Activated T-helper 1 cell treated with anti-CD3 and anti-CD28 coated beads, Interleukin-12 subunit alpha, Interleukin-12 subunit beta, Interleukin-2, Interleukin-4 antibody, amounts not matched to agents 30 ng/mL and 10 ng/mL and 1 ng/mL, durations not matched to agents 14 hours and 24 hours and 36 hours (primary cell): ENCODE results near the gene KPNA4. TPM values are rescaled to one million over a fixed set of nuclear protein-coding genes. Genes with fewer than 3 reads are reported as not detected.
"Not testable (repeated sequence)": the region's sequence is repeated elsewhere in the genome, so short reads cannot be mapped to it uniquely, and the experiment has no call there.

Experiments used
- DNase-seq: peaks from one replicate; pipeline ENCODE4 v3.0.0; 2021; ENCODE audit warnings: low spot score
- H3K27ac Mint-ChIP-seq: one replicate; pipeline ENCODE4 v1.8.0; 2021; ENCODE audit warnings: mild to moderate bottlenecking, mixed read lengths
- H3K27me3 Mint-ChIP-seq: one replicate; pipeline ENCODE4 v1.8.0; 2022; ENCODE audit warnings: mild to moderate bottlenecking, moderate library complexity, mixed read lengths; ENCODE audit not compliant: insufficient read depth
- H3K36me3 Mint-ChIP-seq: one replicate; pipeline ENCODE4 v1.8.0; 2021; ENCODE audit warnings: low read depth, mixed read lengths
- H3K4me1 Mint-ChIP-seq: one replicate; pipeline ENCODE4 v1.8.0; 2021; ENCODE audit warnings: low read depth, mixed read lengths
- H3K4me3 Mint-ChIP-seq: one replicate; pipeline ENCODE4 v1.8.0; 2021; ENCODE audit warnings: mild to moderate bottlenecking, moderate library complexity, mixed read lengths
- H3K9me3 Mint-ChIP-seq: one replicate; pipeline ENCODE4 v1.8.0; 2021; ENCODE audit warnings: mixed read lengths
- intact Hi-C: fragments of 100-400 bp; cut with micrococcal nuclease; formaldehyde crosslinking; loops from one replicate; pipeline ENCODE4 v1.15.1; 2024
- total RNA-seq: library from RNA; stranded (reverse); gene quantifications from 2 replicates; pipeline ENCODE4 v1.2.3, GENCODE V29; 2022

The KPNA4 gene, protein sequence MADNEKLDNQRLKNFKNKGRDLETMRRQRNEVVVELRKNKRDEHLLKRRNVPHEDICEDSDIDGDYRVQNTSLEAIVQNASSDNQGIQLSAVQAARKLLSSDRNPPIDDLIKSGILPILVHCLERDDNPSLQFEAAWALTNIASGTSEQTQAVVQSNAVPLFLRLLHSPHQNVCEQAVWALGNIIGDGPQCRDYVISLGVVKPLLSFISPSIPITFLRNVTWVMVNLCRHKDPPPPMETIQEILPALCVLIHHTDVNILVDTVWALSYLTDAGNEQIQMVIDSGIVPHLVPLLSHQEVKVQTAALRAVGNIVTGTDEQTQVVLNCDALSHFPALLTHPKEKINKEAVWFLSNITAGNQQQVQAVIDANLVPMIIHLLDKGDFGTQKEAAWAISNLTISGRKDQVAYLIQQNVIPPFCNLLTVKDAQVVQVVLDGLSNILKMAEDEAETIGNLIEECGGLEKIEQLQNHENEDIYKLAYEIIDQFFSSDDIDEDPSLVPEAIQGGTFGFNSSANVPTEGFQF
- total RNA-seq, result 73.5 and 77.7 TPM in 2 replicates

DNA sequence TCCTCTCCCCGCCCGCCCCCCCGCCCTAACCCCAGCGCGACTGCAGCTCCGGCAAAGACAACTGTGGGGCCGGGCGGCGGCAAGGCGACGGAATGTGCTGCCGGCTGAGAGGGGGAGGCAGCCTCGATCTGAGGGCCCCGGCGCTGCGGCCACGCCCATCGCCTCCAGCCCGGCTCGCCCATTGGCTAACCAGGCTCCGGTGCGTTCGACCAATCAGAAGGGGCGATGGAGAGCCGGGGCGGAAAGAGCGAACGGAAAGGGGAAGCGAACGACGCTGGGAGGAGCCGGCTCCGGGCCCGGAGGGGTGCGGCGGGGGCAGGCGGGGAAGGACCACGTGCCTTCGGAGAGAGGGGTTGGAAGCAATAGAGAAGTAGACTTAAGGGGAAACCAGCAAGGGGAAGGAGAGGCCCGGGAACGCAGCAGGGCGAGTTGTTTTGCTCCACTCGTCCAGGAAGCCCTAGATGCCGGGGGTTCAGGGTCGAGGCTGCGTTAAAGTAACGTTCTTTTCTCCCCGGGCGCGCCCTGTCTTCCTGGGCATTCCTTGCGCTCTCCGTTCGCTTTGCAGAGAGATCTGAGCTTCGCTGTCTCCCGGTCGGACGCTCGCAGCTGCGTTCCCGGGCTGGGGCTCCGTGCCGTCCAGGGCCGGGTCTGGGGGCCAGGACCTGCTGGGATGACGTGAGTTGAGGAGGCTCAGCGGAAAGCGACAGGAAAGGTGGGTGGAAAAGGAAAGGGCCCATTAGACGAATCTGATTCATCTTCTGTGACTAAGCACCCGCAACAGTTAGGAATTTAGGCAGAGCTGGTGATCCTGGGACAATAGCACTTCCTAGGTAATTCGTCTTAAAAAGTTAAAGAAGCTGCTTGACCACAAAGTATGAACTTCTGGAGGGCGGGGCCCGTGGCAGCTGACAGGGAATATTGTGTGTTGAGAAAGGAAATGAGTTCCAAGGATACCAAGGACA lies at the start of gene KPNA4:
TSS of gene KPNA4 (minus strand) at position 130 of the 962 bp plus-strand sequence. CDS start 289 bp downstream, outside the sequence.
- intact Hi-C loops, result loop anchor here (1.0 to 10.0 kb wide), 11 partner anchors 116 to 1761 kb away; partner anchors contain the start of genes C3orf80, IFT80, IL12A and MFSD1
- peaks cover 58% of the 10 kb centered on the region for H3K4me1 Mint-ChIP-seq

DNA sequence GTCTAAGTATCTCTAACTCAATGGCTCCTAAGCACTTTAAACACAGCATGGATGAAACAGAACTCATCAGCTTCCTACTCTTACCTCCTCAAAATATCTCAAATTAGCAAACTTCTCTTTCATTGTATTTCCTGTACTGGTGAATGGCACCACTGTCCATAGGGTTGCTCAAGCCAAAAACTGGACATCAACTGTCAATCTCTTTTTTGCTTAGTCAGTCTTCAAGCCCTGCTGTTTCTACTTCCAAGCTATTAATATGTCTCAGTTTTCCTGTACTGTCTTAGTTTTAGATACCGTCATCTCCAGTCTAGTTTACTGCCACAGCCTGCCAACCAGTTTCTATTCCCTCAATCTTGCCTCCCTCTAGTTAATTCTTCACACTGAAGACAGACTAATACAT lies 48.3 kb upstream of the KPNA4 start:
- intact Hi-C loops, result no loop called here
- no peak overlapping the region for H3K27ac Mint-ChIP-seq
- no peaks in the 10 kb centered on the region for H3K9me3 Mint-ChIP-seq
- no peak for DNase-seq
- no peak overlapping the region for H3K4me3 Mint-ChIP-seq
- H3K36me3 Mint-ChIP-seq, result no peaks in the 10 kb centered on the region
- H3K4me1 Mint-ChIP-seq, result no peaks in the 10 kb centered on the region
- peaks cover 16% of the 10 kb centered on the region for H3K27me3 Mint-ChIP-seq

More for the DNA sequence above, at the start of gene KPNA4:
- Mint-ChIP-seq H3K9me3 (no peaks in the 10 kb centered on the region), H3K27me3 (no peaks in the 10 kb centered on the region), H3K36me3 (peaks cover 19% of the 10 kb centered on the region), H3K27ac (peak within 1 kb of the TSS; percentile 96), H3K4me3 (peak within 1 kb of the TSS; percentile 97)
- DNase-seq, result peak; percentile 96

DNA sequence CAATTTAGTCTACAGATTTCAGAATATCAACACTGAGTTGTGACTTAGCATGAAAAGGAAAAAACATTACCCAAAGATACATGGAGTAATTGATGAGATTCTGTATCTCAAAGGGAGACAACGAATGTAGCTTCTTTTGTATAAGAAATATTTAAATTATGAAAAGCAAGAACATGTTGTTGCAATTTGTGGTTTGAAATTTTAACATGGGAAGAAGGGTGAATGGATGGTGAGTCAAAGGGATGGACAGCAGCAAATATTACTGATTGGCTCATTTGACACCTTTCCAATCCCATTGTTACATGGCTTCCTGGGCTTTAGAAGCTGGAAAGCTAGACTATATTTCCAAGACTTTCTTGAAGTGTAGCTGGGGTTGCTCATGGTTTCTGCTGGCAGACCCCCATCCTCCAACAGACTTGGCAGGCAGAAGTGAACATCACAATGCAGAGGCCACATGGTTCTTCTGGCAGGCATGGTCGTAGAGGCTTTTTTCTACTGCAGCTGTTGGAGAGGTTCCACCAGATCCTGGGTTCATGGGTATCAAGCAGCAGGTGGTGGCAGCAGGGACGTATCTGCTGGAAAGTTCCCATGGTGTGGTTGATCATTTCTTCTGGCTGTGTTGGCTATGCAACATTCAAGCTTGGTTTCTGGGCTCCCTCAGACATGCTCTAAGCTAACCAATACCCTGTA lies 47.2 kb upstream of the KPNA4 start:
- Mint-ChIP-seq H3K27ac (no peak overlapping the region), H3K9me3 (no peaks in the 10 kb centered on the region), H3K27me3 (peaks cover 10% of the 10 kb centered on the region), H3K4me1 (no peaks in the 10 kb centered on the region), H3K36me3 (no peaks in the 10 kb centered on the region), H3K4me3 (no peak overlapping the region)
- no peak for DNase-seq
- intact Hi-C loops, result no loop called here

DNA sequence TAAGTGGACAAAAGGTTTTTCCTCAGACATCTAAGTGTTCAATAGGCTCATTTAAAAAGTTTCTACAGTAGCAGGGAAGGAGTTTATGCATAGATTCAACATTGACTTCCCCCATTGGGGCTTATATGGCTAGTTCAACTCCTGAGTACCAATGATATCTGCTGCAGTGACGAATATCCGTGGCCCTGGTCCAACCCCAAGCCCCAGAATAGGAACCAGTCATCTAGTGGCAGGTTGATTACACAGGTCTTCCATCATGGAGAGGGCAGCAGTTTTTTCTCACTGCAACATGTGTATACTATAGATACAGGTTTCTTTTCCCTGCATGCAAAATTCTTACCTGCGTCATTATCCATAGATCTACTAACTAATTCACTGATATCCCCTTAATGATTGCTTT lies 45.8 kb upstream of the KPNA4 start:
- peaks cover 1% of the 10 kb centered on the region for H3K27me3 Mint-ChIP-seq
- intact Hi-C loops, result no loop called here
- DNase-seq, result no peak
- no peak overlapping the region for H3K27ac Mint-ChIP-seq
- H3K4me3 Mint-ChIP-seq, result no peak overlapping the region
- H3K9me3 Mint-ChIP-seq, result no peaks in the 10 kb centered on the region
- H3K36me3 Mint-ChIP-seq, result no peaks in the 10 kb centered on the region
- no peaks in the 10 kb centered on the region for H3K4me1 Mint-ChIP-seq

DNA sequence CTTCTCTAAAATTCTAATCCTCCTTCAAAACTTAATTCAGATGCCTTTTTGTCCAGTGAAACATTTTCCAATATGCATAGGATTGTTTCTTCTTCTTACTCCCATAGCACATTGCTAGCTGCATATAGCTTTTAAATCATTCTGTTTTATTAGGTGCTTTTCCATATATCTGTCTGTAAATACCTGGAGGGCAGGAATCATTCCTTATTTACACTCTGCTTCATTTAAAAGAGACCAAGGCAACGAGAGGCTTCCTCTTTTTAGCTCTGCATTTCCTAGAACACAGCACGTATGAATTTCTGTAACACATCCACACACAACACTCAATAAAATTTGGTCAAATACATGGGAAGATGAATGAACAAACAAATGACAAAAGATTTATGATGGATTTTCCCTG lies 43.5 kb upstream of the KPNA4 start:
- no peak for DNase-seq
- Mint-ChIP-seq H3K36me3 (no peaks in the 10 kb centered on the region), H3K27ac (no peak overlapping the region), H3K27me3 (no peaks in the 10 kb centered on the region), H3K9me3 (no peaks in the 10 kb centered on the region), H3K4me3 (no peak overlapping the region), H3K4me1 (no peaks in the 10 kb centered on the region)
- intact Hi-C loops, result no loop called here

DNA sequence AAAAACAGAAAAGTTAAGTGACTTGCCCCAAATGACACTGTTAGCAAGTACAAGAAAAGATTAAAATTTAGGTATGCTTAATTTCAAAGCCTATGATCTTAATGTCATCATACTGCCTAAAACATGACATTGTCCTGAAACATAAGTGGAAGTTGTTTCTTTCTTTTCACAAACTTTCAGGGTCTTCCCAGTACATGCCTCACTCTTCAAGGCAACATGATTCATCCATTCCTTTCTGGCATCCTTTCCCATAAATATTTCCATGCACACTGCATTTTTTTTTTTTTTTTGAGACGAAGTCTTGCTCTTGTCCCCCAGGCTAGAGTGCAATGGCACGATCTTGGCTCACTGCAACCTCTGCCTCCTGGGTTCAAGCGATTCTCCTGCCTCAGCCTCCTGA lies 42.5 kb upstream of the KPNA4 start:
- Mint-ChIP-seq H3K36me3 (no peaks in the 10 kb centered on the region), H3K4me3 (no peak overlapping the region), H3K9me3 (no peaks in the 10 kb centered on the region), H3K27ac (no peak overlapping the region), H3K27me3 (no peaks in the 10 kb centered on the region), H3K4me1 (no peaks in the 10 kb centered on the region)
- DNase-seq, result no peak
- intact Hi-C loops, result no loop called here

DNA sequence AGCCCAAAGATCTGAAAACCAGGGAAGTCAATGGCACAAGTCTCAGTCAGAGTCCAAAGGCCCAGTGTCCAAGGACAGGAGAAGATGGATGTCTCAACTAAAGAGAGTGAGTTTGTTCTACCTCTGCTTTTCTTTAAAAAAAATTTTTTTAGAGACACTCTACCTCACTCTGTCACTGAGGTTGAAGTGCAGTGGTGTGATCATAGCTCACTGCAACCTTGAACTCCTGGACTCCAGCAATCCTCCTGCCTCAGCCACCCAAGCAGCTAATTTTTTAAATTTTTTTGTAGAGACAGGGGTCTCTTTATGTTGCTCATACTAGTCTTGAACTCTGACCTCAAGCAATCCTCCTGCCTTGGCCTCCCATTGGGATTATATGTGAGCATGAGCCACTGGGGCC lies 39.9 kb upstream of the KPNA4 start:
- Mint-ChIP-seq H3K9me3 (no peaks in the 10 kb centered on the region), H3K4me1 (no peaks in the 10 kb centered on the region), H3K27me3 (no peaks in the 10 kb centered on the region), H3K27ac (no peak overlapping the region), H3K4me3 (no peak overlapping the region), H3K36me3 (no peaks in the 10 kb centered on the region)
- DNase-seq, result no peak
- intact Hi-C loops, result no loop called here

DNA sequence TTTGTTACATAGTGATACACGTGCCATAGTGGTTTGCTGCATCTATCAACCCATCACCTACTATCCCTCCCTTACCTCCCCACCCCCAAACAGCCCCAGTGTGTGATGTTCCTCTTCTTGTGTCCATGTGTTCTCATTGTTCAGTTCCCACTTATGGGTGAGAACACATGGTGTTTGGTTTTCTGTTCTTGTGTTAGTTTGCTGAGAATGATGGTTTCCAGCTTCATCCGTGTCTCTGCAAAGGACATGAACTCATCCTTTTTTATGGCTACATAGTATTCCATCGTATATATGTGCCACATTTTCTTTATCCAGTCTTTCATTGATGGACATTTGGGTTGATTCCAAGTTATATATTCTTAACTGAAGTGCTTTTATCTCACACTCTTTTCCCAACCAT lies 38.5 kb upstream of the KPNA4 start:
- DNase-seq, H3K27me3 Mint-ChIP-seq, H3K9me3 Mint-ChIP-seq, H3K36me3 Mint-ChIP-seq, H3K4me1 Mint-ChIP-seq, H3K27ac Mint-ChIP-seq, intact Hi-C loops, H3K4me3 Mint-ChIP-seq: not testable (repeated sequence)

DNA sequence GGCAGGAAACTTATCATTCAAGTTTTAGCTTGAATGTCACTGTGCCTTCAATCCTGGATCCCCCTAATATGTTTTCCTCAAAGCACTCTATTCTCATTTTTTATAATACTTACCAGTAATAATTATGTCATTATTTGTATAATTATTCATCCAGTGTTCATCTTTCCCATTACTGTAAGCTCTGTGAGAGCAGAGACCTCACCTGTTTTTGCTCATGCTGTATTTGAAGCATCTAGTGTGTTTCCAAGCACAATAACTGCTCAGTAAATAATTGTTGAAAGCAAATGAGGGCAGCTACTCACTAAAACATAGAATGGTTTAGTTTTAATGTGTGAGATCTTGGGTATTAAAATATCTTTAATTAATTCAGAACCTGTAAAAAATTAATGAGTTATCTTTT lies 36.9 kb upstream of the KPNA4 start:
- Mint-ChIP-seq H3K27me3 (no peaks in the 10 kb centered on the region), H3K27ac (no peak overlapping the region), H3K9me3 (no peaks in the 10 kb centered on the region), H3K36me3 (no peaks in the 10 kb centered on the region), H3K4me3 (no peak overlapping the region), H3K4me1 (no peaks in the 10 kb centered on the region)
- no peak for DNase-seq
- intact Hi-C loops, result no loop called here

DNA sequence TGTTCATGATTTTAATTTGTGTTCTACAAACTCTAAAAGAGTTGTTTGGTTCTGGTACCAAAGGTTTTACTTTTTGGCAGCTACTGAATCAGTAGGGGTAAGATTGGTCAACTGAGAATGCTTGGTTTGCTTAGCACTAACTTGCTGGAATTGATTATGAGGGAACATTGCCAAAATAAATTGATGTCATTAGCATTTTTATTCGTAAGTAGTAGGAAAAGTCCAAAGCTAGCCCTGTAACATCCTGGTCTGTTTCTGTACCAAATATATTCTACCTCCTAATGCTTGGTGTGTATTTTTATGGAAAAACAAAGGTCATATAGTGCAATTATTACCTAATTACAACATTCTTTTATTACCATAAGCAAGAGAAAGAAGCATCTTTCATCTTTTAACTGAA lies 35.9 kb upstream of the KPNA4 start:
- no peak for DNase-seq
- Mint-ChIP-seq H3K36me3 (no peaks in the 10 kb centered on the region), H3K4me3 (no peak overlapping the region), H3K4me1 (no peaks in the 10 kb centered on the region), H3K27ac (no peak overlapping the region), H3K9me3 (no peaks in the 10 kb centered on the region), H3K27me3 (no peaks in the 10 kb centered on the region)
- intact Hi-C loops, result no loop called here

DNA sequence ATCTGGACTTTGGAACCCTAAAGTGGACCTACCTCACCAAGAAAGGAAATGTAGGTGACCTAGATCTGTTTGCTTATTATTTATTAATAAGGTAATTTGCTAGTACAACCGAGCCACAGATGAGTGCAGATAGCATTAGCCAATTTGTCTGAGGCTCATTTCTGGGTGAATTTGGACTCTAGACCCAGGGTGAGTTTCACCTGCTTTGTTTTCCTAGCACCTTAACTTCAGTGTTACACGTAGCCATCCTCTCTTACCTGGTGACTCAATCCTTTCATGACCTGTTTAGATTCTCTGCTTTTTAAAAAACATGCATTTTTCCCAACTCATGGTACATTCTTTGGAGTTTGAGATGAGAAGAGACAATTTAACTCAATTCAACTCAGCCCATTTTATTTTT lies 33.5 kb upstream of the KPNA4 start:
- Mint-ChIP-seq H3K27ac (no peak overlapping the region), H3K9me3 (no peaks in the 10 kb centered on the region), H3K27me3 (peaks cover 6% of the 10 kb centered on the region), H3K4me1 (no peaks in the 10 kb centered on the region), H3K36me3 (no peaks in the 10 kb centered on the region), H3K4me3 (no peak overlapping the region)
- intact Hi-C loops, result no loop called here
- no peak for DNase-seq

DNA sequence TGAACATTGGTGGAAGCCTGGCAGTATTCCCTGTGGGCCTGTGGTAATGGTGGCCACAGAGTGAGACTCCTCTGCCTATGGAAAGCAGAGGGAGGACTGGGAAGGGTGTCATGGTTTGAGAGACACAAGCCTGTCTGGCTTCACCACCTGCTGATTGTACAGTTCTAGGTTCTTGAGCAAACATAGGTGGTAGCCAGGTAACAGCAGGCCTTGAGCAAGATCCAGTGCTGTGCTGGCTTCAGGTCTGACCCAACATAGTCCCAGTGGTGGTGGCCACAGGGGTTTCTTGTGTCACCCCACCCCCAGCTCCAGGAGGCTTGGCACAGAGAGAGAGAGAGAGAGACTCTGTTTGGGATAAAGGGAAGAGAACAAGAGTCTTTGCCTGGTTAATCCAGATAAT lies 22.7 kb upstream of the KPNA4 start:
- H3K4me1 Mint-ChIP-seq, result no peaks in the 10 kb centered on the region
- DNase-seq, result no peak
- no peak overlapping the region for H3K27ac Mint-ChIP-seq
- no peak overlapping the region for H3K4me3 Mint-ChIP-seq
- H3K9me3 Mint-ChIP-seq, result no peaks in the 10 kb centered on the region
- intact Hi-C loops, result no loop called here
- peaks cover 12% of the 10 kb centered on the region for H3K27me3 Mint-ChIP-seq
- no peaks in the 10 kb centered on the region for H3K36me3 Mint-ChIP-seq
